ENCODE data around the gene CDK15.

Gene CDK15

DNA sequence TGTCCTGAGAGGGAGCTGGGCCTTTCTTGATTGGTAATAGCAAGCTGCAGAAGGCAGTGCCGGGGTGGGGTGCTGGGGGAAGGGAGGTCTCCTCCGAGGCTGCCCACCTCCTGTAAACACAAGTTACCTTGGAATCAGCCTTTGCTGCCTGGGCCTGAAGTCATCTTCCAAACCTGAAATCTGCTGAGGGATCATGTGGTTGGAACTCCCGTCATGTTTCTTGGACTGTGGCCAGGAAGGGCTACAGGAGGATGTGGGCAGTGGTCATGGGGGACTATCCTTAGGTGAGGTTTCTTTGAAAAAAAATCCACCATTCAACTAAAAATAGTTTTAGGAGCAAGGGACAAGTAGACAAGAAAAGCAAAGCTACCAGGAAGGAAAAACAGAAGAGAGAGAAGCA is 74.2 kb downstream of the CDK15 start:
- DNase-seq, result no peak

DNA sequence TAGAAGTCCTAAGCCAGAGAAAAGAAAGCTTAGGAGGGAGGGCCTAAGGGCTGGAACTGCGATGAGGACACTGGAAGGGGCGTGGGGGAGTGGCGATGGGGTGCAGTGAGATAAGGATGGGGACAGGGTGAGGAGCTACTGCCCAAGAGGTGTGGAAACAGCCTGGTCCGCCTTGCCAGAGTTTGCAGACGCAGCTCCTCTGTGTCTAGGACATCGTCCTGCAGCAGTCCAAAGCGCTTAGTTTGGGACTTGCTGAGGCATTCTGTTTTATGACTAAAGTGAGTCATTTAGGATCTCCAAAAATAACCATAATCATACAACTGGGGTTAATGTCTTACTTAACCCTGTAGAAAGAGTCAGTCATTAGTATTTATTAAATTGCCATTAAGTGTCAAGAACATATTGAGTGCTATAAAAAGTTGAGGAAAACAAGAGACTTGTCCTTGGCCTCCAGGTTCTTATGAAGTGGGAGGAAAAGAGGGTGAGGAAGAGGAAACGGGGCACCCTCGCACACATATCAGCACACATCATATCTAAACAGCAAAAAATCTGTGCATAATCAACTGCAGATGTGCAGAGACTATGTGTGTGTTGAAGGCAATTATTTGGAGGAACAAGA is 74.8 kb downstream of the CDK15 start:
- no peak for DNase-seq

DNA sequence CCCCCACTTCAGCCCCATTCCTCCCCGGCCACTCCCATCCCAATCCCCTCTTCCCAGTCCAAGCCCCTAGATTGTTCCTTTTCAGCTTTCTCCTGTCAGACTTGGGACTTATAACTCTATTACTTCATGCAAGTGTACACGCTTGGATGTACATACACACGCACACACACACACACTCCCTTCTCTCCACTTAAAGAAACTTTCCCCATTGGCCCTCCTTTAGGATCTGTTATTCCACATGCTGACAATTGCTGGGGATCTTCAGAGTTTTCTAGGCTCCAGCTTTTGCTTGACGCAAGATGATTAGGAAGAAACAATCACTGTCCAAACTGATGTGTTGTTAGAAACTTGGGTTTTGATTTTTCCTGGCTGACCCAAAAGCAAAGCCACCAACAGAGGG is 75.4 kb downstream of the CDK15 start:
- no peak for DNase-seq

DNA sequence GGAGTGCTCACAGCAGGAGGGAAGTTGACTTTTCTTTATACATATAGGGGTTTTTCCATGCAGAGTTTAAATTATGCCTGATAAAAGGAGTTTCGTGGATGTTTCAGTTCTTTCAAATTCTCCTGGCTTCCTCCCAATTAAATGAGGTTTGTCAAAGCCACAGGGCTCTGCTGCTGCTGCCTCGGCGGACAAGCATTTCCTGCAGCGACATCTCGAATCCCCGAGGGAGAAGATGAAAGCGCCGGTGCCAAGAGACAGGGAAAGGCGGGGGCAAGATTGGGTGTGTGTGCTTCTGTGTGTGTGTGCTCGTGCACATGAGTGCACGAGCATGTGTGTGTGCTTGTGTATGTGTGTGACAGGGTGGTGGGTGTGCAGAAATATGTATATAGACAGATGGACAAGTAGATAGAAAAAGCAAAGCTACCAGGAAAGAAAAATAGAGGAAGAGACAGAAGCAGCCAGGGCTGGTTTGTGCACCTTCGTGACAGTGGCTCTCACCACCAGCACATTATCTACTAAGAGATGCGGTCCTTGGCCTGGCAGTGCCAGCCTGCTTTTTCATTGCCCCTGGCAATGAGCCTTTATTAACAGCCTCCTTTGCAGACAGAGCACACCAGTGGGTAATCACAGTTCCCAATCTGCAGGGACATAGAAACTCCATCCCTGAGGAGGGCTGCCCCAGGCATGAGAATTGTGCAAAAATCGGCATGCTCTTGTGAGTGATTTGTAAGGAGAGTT is 76.2 kb downstream of the CDK15 start:
- DNase-seq, result peak; percentile 54

DNA sequence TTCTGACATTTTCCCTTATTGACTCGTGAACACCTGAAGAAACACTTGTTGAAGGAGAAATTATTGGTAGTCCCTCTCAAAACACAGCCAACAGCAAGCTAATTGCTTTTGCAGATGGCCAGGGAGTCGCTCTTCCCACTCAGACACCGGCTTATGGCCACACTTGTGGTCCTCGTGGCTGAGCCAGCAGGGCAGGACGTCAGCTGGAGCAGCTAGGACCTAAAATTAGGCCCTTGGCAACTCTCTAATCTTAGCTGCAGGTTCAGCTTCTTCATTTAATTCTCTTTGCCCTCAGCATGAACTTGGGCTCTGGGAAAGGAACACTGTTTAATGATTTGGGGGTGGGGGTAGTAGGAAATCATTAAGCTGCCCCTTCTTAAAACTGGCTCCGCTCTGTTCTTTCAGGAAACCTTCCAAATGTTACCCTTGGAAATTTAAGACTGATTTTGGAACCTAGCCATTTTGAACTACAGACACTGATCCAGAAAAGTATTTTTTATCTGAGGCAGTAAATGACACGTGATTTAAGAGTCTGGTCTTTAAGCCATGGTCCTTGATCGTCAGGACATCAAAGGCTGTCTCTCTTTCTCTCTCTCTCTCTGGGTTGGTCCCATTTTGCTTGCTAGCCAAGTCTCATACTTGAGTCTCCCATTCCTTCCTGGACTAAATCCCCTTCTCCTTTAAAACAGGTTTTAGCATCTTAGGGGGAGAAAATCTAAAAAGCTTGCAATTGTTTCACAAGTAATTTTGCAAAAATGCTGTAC is 77.5 kb downstream of the CDK15 start:
- DNase-seq, result no peak

DNA sequence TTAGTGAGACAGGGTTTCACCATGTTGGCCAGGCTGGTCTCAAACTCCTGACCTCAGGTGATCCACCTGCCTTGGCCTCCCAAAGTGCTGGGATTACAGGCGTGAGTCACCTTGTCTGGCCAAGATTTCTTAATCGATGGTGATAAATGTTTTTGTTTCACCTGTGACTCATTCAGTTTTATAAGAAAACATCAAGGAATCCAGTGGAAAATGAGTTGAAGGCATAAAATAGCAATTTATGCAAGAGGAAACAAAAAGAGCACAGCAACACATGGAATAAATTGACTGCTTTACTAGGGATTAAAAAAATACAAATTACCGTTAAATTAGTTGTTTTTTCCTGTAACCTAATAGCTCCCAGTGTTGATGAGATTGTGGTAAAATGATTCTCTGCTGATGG is 80.2 kb downstream of the CDK15 start:
- no peak for DNase-seq

DNA sequence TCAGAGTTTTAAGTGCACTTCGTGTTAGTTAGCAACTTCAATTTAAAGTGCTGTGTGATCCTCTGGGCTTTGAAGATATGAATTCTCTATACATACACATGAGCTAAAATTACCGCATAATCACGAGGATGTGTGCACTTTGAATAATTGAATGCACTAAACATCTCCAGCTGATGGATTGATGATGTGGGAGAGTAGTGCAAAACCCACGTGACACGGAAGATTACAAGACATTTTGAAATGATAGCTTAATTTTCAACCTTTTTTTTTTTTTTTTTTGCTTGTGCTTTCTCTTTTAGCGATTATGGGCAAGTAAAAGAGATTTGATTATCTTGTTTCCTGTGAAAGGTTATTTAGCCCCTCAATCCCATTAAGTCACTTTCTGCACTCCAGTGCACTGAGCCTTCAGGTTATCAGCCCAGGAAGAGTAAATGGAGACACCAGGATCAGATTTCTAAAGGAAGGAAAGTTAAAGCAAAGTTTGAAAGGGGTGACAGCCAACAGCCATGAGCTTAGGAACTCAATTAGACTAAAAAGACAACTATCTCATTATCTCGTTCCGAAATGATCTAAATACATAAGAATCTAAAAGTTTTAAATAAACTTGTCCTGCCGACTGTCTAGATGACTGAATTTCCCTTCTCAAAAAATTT is 81.6 kb downstream of the CDK15 start:
- DNase-seq, result no peak

DNA sequence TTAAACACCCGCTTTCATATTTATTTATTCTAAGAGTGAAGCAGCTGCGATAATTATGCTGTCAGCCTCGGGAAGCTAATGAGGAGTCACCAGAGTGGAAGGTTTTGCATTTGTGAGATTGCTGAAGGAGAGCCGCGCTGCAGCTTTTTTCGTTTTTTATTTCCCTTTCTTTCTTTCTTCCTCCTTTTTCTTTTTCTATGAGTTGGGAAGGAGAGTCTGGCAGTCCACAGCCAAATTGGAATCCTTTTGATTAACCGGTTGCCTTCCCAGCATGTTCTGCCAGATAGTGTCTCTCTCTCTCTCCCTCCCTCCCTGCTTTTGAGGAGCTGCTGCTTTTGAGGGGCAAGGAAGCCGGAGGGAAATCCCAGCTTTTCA is 82.1 kb downstream of the CDK15 start:
- DNase-seq, result no peak

DNA sequence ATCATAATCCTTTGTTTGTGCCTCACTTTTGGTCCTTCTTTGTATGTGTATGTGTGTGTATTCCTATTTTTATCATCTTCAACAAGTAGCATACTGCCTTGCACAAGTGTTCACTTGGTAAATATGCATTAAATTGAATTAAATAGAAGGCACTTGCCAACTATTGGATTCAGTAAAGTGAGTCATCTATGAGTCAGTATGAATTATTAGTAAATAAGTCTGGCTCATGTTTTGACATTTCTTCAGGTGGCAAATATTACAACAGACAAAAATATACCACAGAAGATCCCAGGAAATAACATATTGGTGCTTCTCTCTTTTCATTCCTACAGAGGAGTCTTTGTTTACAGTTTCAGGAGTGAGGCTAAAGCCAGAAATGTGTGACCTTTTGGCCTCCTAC is 84.1 kb downstream of the CDK15 start:
- DNase-seq, result no peak

DNA sequence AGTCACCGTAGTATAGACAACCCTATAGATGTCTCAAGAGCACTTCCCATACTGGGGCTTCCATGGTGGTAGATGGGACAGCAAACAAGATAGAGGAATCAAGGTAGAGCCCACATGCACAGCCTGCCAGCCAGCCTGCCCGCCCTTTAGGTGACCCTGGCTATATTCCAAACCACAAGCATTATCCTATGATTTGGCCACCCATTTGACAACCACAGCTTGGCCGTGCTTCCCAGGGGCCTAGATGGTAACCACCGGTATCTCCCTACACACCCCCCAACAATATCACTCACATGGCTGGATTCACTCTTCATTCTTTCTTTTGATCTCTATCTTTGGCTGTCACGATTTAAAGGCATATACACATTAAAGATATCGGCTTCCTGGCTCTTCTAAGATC is 85.3 kb downstream of the CDK15 start:
- no peak for DNase-seq

DNA sequence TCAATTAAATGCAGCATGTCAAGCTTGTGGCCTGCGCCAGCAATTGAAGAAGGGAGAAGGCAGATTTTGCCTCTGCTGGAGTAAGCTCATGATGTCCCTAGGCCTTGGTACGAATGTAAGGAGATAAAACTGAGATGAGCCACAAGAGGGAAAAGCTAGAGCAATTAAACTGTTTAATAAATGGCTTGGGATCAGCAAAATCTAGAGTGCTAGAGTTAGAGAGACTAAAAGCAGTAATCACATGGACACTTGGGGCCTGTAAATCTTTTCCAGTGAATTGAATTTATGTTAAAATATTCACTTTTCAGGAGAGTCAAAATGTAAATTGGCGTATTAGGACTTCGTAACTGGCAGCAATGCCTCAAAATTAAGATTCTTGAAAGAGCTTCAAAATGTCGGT is 86.2 kb downstream of the CDK15 start:
- DNase-seq, result no peak

DNA sequence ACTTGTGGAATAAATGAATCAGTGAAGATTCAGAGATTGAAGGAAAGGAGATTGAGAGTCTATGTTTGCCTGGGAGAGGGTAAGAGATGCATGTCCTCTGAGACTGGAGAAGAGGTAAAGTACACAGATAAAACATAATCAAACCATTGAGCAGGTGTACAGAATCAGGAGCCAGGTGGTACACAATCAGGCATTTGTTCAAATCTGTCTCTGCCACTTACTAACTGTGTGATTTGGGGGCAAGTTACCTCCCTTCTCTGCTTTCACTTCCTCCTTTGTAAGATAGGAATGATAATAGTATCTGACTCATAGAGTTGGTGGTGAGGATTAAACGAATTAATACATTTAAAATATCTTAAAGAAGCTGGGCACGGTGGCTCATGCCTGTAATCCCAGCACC is 94.0 kb downstream of the CDK15 start:
- DNase-seq, result no peak

DNA sequence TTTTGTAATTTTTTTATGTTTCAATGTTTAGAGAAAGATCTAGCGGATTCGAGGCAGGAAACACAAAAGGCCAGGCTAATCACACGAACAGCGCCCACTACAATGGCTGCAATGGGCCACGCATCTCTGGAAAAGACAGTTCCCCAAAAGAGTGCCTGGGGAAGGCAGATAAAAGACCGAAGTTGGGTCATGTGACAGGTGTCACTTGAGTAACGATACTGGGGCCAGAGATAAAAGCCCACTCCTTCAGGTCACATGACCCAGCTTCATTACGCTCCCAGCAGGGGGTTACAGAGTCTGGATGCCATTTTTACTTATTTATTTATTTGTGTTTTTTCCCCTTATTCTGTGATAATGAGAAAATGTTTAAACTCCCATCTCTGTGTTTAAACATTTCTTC is 95.4 kb downstream of the CDK15 start:
- no peak for DNase-seq

DNA sequence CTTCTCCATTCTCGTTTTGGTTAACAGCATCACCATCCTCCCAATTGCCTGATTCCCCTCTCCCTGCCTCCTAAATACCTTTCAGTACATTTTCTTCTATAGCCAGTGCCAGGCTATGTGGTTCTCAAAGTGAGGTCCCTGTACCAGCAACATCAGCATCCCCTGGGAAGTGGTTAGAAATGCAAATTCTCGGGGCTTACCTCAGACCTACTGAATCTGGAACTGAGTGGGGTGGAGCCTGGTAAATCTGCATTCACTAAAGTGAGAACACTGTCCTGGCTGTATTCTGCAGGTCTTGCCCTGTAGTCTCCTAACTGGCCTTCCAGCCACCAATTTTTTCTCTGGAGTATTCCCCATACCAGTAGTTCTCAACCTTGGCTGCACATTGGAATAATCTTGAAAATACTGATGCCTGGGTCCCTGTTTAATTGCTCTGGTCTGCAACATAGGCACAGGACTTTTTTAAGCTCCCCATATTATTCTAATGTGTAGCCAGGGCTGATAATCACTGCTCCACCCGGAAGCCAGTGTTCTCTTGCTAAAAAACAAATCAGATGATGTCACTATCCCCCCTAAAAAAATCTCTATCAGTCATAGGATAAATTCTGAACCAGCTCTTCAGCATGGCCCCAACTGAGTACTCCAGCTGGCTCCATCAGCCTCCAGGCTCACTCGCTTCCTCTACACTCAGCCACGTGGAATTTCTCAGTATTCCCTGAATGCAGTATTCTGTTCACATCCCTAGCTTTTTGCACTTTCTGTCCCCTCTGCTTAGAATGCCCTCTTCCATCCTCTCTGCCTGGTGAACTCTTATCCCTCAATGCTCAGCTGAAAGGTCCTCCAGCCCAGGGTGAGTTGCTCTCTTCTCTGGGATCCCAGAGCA is 98.4 kb downstream of the CDK15 start:
- no peak for DNase-seq

DNA sequence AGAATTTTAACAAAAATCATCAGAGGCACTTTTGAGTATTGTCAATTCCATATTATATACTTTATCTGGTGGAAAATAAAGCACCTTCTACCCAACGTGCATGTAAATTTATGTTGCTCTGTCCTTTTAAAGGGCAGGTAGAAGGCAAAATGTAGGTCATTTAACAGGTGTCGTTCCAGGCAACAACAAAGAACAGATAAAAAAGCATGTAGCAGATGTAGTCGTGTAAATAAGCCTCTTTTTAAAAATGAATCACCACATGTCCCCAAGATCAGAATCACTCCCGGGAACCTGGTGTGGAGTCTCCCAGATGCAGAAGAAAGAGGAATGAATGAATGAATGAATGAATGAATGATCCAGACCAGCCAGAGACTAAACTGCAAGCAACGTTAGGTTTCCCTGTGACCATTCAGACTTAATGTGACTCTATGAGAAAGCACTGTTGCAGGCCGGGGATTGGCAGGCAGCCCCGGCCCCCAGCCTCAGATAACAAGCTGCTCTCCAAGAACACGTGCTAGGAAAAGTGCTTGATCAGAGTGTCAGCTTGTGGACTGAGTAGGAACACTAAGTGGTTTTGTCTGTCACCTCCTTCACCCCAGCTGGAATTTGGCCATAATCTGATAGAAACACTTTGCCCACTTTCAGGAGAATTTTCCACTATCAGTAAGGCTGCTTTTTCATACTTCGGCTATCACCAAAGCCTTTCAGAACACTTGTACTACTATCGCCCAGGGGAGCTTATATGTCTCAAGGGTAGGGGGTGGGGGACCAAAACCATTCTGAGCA is 100.6 kb downstream of the CDK15 start:
- DNase-seq, result no peak

DNA sequence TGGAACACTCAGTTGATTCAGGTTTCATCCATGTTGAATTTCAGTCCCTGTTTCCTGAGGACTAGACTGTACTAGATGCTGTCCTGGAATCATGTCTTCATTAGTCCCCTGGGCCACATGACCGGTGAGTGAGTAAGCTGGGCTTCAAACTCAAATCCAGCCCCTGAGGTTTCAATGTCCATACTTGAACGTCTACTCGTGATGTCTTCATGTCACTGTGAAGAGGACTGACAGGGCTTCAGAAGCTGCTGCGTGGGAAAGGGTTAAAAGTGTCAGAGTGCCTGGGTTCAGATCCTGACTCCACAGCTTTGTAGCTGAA is 101.2 kb downstream of the CDK15 start:
- DNase-seq, result no peak

DNA sequence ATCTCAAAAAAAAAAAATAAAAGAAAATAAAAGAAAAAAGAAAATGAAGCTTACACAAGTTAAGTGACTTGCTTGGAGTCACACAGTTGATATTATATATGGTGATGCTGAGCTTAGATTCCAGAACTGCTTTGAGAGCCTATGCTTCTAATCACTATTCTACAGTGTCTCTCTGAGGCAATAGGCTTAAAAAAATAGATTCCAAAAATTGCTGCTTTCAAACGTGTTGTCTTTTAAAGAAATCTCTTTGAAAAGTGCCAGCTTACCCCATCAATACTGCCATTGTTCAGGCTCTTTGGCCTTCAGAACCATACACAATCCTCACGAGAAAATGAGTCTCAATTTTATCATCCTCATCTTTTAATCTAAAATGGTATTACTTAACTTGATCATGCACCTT is 102.6 kb downstream of the CDK15 start:
- DNase-seq, result no peak

DNA sequence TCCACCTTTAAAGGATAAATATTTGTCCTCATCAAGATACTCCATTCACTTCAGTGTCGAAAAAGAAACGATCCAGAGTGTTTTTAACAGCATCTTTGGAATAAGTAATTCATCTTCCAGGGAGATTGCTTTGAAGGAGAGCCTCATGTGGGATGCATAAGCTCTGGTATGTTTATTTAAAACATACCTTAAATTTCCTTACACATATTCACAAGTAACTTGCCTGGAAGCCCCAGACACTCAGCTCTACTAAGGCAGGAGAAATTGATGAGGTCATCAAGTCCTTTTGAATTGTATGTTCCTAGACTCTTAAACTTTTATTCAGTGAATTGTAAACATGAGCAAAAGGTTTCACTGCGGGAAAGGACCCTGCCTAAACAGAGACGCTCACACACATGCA is 103.0 kb downstream of the CDK15 start:
- DNase-seq, result no peak

DNA sequence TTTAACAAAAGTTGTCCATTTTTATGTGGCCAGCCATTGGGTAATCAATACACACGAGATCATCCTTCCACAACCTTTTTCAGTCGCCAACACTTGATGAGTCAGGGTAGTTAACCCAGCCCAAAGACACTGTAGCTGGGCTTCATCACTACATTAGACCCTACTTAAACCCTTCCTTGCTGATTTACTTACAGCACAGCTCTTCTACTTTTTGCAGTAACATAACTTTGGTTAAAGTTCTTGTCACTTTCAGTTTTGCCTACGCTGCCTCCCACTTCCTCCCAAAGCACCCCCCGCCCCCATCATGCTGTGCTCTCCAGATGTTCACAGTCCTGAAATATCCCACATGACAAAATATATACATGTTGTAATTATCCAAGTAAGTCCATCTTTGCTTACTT is 103.6 kb downstream of the CDK15 start:
- no peak for DNase-seq

DNA sequence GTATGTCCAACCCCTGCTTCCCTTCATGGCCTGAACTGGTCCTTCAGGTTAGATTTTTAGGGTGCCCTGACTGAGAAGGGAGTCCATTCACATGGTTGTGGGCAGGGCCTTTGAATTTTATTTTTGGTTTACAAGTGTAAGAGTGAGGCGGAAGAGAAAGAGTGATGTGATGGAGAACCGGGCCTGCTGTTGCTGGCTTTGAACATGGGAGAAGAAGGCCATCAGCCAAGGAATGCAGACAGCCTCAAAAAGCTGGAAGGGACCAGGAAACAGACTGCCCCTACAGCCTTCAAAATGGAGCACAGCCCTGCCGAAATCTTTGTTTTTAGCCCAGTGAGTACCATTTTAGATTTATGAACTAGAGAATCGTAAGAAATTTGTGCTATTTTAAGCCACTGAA is 105.0 kb downstream of the CDK15 start:
- DNase-seq, result no peak

DNA sequence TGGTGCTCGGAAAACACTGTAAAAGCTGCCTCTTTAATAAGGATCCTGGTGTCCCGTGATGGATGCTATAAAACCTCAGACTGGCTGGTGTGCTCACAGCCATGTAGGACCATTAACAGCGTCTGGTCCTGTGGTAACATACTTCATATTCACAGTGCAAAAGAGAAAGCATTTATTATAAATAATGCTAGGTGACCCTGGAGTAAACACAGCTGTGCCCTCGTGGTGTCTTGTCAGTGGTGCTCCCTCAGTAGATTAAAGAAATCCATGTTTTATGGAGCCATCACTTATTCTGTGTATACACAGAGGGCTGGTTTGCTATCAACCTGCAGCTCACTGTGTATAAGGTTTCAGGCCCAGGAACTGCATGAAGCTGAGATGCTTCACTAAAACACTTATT is 106.9 kb downstream of the CDK15 start:
- no peak for DNase-seq

DNA sequence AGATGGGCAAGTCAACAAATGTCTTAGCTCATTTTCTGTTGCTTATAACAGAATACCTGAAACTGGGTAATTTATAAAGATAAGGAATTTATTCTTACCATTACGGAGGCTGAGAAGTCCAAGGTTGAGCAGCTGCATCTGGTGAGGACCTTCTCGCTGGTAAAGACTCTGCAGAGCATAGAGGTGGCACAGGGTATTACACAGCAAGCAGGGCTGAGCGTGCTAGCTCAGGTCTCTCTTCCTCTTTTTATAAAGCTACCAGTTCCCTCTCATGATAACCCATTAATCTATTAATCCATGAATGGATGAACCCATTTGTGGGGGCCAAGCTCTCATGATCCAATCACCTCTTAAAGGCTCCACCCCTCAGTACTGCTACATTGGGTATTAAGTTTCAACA is 109.1 kb downstream of the CDK15 start:
- no peak for DNase-seq

Data from NCI-H2107 (cell line).